HCEC 1CT (cell line): Measurements from ENCODE around the gene PGPEP1.
A peak's percentile ranks its signal among the peaks of the same experiment; 100 is the strongest.
"Not testable (repeated sequence)": the region's sequence is repeated elsewhere in the genome, so short reads cannot be mapped to it uniquely, and the experiment has no call there.

Experiments
- DNase-seq: peaks from one replicate; pipeline ENCODE4 v3.0.0-alpha.2; 2017

PGPEP1 gene

GRCh38 chr19:18396471-18397241 is 56.3 kb downstream of the PGPEP1 start:
- DNase-seq, result no peak

- no peak for DNase-seq
Observed at GRCh38 chr19:18397242-18398202, 57.1 kb downstream of the PGPEP1 start, which contains the start of gene LRRC25. Gene LRRC25 (minus strand): TSS chr19:18397622. CDS start chr19:18396963, 659 bp downstream.

- DNase-seq, result peak; percentile 80
Observed at GRCh38 chr19:18399008-18399407, 58.6 kb downstream of the PGPEP1 start.

- peak; percentile 82 for DNase-seq
Observed at GRCh38 chr19:18401580-18402112, 61.2 kb downstream of the PGPEP1 start.

GRCh38 chr19:18402455-18403248 is 62.3 kb downstream of the PGPEP1 start:
- DNase-seq, result not testable (repeated sequence)

- DNase-seq, result not testable (repeated sequence)
Observed at GRCh38 chr19:18405754-18406153, 65.4 kb downstream of the PGPEP1 start.

GRCh38 chr19:18406749-18407148 is 66.4 kb downstream of the PGPEP1 start:
- DNase-seq, result no peak

- DNase-seq, result no peak
Observed at GRCh38 chr19:18408053-18408476, 67.7 kb downstream of the PGPEP1 start.

GRCh38 chr19:18412610-18413239 is 72.3 kb downstream of the PGPEP1 start:
- no peak for DNase-seq

GRCh38 chr19:18414504-18415177 is 74.2 kb downstream of the PGPEP1 start:
- no peak for DNase-seq

- DNase-seq, result peak; percentile 71
Observed at GRCh38 chr19:18415178-18415867, 74.9 kb downstream of the PGPEP1 start.

GRCh38 chr19:18416778-18417249 is 76.4 kb downstream of the PGPEP1 start:
- DNase-seq, result peak; percentile 90

- DNase-seq, result peak; percentile 69
Observed at GRCh38 chr19:18417250-18418028, 77.0 kb downstream of the PGPEP1 start.

GRCh38 chr19:18418029-18418482 is 77.7 kb downstream of the PGPEP1 start:
- DNase-seq, result no peak

- DNase-seq, result no peak
Observed at GRCh38 chr19:18418483-18419194, 78.2 kb downstream of the PGPEP1 start.

- DNase-seq, result peak; percentile 77
Observed at GRCh38 chr19:18419195-18419698, 78.8 kb downstream of the PGPEP1 start, which contains the start of gene SSBP4. Gene SSBP4 (plus strand): TSS chr19:18419398. CDS start chr19:18419649, 251 bp downstream.
